GM12801 (cell line): ENCODE data around the gene CES3.

Experiments used
- CTCF ChIP-seq: IDR thresholded peaks from one replicate; pipeline ENCODE4 v1.5.1; 2011; ENCODE audit warnings: control low read depth; ENCODE audit not compliant: insufficient read length; ENCODE audit errors: extremely low read depth

The CES3 gene

GRCh38 chr16:67013823-67014633 lies 53.0 kb downstream of the CES3 start:
- no peak for TF ChIP-seq CTCF

- TF ChIP-seq CTCF = no peak
Measured at GRCh38 chr16:67014634-67015312, 53.7 kb downstream of the CES3 start.

DNA sequence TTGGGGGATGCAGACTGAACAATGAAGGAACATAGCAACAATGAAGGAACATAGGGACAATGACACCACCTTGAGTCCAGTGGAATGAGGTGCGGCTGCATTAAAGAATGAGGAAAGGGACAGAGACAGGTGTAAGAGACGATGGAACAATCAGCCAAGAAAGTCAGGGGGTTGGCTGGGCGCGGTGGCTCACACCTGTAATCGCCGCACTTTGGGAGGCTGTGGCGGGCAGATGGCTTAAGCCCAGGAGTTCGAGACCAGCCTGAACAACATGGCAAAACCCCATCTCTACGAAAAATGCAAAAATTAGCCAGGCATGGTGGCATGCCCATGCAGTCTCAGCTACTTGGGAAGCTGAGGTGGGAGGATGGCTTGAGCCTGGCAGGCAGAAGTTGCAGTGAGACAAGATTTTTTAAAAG lies 54.3 kb downstream of the CES3 start:
- no peak for TF ChIP-seq CTCF

DNA sequence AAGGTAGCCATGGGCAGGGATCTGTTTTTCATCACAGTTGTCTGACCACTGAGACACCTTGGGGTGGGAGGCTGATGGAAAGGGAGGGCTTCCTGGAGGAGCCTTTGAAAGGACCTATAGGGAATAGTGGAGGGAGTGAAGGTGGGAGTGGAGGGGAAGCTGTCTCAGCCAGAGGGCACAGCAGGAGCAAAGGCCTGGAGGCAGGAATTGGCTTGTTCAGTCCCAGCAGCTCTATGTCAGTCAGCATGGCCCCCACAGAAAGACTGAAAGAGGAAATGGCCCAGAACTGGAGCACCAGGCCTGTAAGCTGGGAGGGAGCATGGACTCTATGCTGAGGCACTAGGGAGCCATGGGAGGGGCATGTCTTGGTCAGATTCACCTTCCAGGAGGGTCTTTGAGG lies 55.1 kb downstream of the CES3 start:
- no peak for TF ChIP-seq CTCF

- TF ChIP-seq CTCF = no peak
Measured at GRCh38 chr16:67016681-67017420, 55.8 kb downstream of the CES3 start.

- no peak for TF ChIP-seq CTCF
Measured at GRCh38 chr16:67017421-67017750, 56.3 kb downstream of the CES3 start.

- TF ChIP-seq CTCF = no peak
Measured at GRCh38 chr16:67017810-67018488, 56.9 kb downstream of the CES3 start.
